Liver (tissue), 2 donors: Measurements from ENCODE around the gene OTOG.

Source experiments
- JUND ChIP-seq, 2 donors: IDR thresholded peaks; 2 replicates each; pipeline ENCODE4 v1.6.1; 2016; ENCODE audit warnings: antibody characterized with exemption in 2 of 2
- TF ChIP-seq, protein P1 (sequence below): IDR thresholded peaks from 2 replicates; pipeline ENCODE4 v1.6.1; 2016; ENCODE audit warnings: antibody characterized with exemption, mild to moderate bottlenecking
- donor health status: healthy.

- no peak for TF ChIP-seq JUND (IDR thresholded peaks at IDR 0.05)
- TF ChIP-seq, protein P1, sequence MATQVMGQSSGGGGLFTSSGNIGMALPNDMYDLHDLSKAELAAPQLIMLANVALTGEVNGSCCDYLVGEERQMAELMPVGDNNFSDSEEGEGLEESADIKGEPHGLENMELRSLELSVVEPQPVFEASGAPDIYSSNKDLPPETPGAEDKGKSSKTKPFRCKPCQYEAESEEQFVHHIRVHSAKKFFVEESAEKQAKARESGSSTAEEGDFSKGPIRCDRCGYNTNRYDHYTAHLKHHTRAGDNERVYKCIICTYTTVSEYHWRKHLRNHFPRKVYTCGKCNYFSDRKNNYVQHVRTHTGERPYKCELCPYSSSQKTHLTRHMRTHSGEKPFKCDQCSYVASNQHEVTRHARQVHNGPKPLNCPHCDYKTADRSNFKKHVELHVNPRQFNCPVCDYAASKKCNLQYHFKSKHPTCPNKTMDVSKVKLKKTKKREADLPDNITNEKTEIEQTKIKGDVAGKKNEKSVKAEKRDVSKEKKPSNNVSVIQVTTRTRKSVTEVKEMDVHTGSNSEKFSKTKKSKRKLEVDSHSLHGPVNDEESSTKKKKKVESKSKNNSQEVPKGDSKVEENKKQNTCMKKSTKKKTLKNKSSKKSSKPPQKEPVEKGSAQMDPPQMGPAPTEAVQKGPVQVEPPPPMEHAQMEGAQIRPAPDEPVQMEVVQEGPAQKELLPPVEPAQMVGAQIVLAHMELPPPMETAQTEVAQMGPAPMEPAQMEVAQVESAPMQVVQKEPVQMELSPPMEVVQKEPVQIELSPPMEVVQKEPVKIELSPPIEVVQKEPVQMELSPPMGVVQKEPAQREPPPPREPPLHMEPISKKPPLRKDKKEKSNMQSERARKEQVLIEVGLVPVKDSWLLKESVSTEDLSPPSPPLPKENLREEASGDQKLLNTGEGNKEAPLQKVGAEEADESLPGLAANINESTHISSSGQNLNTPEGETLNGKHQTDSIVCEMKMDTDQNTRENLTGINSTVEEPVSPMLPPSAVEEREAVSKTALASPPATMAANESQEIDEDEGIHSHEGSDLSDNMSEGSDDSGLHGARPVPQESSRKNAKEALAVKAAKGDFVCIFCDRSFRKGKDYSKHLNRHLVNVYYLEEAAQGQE: no peak
Observed at GRCh38 chr11:17604915-17605233, 57.8 kb downstream of the OTOG start.
